ENCODE results near the gene CDX1. TPM values are rescaled to one million over a fixed set of nuclear protein-coding genes. Genes with fewer than 3 reads are reported as not detected.

The CDX1 gene
- total RNA-seq (2014; rRNA removed; shearing (Covaris generic)) = not detected in 2 replicates
- not detected in 2 replicates for polyA plus RNA-seq (2015; cell fraction: cytosol; rRNA removed)
- not detected in 2 replicates for polyA plus RNA-seq (2015; cell fraction: nucleus; rRNA removed)

DNA sequence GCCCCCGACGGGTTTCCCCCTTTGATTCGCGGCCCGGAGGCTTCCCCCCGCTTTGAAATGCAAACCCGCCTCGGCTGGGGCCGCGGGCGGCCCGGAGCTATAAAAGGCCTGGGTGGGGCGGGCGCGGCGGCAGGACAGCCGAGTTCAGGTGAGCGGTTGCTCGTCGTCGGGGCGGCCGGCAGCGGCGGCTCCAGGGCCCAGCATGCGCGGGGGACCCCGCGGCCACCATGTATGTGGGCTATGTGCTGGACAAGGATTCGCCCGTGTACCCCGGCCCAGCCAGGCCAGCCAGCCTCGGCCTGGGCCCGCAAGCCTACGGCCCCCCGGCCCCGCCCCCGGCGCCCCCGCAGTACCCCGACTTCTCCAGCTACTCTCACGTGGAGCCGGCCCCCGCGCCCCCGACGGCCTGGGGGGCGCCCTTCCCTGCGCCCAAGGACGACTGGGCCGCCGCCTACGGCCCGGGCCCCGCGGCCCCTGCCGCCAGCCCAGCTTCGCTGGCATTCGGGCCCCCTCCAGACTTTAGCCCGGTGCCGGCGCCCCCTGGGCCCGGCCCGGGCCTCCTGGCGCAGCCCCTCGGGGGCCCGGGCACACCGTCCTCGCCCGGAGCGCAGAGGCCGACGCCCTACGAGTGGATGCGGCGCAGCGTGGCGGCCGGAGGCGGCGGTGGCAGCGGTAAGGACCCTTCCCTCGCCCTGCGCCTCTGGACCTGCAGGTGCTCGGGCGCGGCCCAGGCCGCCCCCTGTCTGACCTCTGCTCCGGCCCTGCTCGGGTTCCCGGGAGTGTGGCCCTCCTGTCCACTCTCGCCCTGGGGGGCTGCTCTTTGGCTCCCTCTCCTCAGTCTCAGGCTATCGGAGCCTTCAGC lies at the start of gene CDX1:
CDX1 (plus strand) TSS at position 129 of the 862 bp plus-strand sequence; CDS start at position 228, 99 bp downstream.
- no peak for DNase-seq (ENCODE audit: low read depth)

DNA sequence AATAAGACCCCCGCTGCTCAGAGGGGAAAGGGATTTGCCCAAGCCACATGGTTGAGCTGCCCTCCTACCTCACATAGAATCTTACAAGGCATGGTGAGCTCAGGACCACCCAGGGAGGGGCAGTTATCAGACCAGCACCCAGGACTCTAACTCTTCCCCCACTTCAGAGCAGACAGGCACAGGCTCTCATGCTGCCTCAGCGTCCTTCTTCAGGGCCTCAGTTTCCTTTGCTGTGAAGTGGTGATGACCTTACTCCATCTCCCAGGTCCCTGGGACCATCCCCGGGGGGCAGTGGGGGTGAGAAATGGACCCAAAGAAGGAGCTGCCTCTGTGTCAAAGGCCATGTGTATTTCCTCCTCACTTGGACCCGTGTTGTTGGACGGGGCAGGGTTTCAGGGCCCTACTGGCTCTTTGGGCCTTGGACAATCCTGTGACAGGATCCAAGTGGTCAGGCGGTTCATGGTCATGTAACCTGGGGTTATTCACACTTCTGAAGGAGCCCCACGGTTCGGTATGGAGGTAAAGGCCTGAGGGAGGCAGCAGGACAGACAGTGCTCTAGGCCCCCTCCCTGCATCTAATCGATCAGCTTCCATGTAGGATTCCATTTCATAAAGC lies 48.5 kb upstream of the CDX1 start:
- DNase-seq (ENCODE audit: low read depth) = no peak

DNA sequence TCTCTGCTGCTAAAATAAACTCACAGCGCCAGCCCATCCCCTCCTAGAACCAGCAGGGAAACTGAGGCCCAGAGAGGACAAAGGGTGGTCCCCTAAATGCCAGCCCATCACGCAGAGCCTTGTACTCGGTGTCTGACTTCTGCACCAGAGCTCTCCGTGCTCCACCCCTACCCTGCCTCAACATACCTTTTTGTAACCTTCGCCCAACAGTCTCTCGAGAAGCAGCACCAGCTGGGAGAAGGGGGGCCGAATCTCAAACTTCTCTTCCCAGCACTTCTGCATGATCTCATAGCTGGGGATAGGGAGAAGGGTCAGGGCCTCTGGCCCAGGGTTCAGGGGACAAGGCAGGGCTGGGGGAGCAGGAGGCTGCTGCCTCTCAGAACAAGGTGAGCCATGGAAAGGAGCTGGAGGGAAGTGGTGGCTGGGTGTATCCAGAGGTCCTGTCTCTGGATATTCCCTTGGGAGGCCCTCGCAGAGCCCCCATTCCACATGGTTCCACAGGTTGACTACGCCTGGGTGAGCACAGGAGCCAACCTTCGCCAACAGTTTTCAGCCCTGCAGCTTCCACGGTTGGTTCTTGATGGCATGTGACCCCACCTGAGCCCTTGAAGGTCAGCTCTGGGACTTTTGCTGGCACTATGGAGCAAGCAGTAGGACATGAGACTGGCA lies 47.9 kb upstream of the CDX1 start:
- no peak for DNase-seq (ENCODE audit: low read depth)

GRCh38 chr5:150119421-150120061 lies 47.0 kb upstream of the CDX1 start:
- DNase-seq (ENCODE audit: low read depth) = no peak

DNA sequence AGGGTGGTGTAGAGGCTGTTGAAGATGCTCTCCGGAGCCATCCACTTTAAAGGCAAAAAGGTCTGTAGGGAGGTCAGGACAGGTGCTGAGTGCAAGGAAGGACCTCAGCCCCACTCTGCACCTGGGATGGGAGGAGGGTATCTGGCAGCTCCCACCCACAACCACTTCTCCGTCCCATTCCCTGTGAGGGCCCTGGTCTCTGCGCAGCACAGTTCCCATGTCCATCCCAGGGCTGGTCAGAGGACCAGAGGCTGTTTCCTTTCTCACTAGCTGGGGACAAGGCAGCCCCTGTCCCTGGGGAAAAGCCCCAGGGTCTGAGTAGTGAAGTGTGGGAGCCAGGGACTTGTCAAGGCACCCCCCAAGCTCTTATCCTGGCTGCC lies 46.5 kb upstream of the CDX1 start:
- no peak for DNase-seq (ENCODE audit: low read depth)

- DNase-seq (ENCODE audit: low read depth) = no peak
Observed at GRCh38 chr5:150120617-150121447, 45.7 kb upstream of the CDX1 start.

DNA sequence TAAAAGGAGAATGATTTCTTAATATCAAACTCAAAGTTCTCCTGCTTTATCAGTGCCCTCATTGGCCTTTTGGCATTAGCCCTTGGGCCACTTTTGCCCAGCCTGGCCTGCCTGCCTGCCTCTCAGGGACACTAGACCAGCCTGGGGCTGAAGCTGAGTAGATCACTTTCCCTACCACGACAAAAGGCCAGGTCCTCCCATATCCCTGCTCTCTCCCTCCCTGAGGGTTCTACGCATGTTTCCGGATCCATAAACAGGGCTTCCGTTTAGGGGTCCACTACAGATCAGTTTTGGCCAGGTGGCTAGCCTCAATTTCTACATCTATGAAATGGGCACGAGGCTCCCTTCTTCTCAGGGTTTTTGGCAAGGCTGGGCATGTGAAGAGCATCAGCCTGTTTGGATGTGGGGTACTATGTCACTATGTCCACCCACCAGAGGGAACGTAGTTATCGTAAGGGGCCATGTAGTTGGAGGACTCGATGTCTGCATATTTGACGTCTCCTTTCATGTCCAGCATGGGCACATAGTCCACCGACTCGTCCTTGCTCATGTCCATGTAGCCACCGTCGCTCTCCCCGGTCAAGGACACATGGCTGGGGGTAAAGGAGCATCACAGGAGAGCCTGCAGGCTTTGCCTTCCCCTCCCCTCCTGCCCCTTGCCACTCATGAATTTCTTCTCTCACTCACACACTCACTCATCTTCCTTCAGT lies 45.0 kb upstream of the CDX1 start:
- DNase-seq (ENCODE audit: low read depth) = no peak

DNA sequence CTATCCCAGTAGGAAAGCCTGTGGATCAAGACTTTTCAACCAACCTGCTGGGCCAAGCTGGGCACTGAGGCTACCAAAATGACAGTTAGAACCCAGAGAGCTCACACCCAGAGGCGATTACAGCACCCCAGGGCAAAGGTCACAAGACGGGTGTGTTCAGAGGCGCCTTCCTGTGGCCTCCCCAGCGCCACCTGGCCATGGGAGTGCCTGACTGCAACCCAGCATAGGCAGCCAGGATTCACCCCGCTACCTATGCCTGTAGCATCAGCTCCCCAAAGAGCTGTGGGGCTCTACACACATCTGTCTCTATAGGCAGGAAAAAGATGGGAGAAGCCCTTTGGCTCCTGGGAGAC lies 44.4 kb upstream of the CDX1 start:
- DNase-seq (ENCODE audit: low read depth) = no peak

DNA sequence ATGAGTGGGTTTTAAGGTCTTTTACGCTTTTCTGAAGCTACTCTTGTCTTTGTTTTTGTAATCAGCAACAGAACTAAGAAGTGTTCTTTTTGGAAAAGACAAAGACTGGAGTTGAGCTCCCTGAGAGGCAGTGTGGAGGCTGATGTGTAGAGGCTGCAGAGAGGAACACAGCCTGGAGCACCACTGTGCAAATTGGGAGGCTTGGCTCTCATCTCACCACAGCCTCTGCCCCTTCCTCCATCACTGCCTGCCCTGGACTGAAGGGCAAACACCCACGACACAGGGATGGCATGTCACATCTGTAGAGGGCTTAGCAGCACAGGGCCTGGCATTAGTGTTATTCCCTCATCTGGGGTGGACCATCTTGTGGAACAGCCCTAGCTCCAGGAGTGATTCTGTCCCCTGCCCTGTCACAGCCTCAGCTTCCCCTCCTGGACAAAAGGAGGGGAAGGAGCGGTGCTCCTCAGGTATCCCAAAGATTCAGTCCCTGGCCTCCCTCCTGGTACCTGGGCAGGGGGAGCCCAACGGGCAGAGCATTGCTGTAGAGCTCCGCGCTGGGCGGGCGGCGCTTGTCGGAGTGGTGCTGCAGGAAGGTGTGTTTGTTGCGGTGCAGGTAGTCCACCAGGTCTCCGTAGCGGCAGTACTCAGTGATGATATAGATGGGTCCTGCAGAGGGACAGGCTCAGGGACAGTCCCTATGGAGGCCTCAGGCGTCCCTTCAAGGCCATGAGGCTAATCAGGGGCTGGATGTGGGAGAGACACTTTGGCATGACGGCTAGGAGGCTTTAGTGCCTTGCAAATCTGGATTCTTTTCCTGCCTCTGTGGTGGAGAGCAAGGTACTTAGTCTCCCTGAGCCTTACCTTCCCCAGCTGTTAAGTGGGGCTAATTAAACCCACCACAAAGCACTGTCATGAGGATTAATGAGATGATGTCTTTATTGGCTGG lies 43.8 kb upstream of the CDX1 start:
- DNase-seq (ENCODE audit: low read depth) = no peak

DNA sequence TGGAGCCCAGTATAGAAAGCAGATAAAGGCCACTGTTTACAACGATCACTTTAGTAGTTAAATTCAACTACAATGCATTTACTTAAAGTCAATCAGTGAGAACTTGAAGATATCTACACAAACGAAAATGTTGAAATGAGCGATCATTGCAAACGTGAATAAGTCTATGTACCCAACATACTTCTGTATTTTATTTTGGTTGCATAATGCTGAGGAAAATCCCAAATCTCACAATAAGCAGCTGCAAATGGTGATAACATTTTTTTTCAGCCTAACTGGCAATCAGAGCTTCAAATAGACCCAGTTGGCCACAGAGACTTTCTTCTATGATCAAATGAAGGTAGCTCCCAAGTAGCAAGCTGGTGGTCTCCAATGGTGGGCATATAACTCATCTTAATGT lies 43.0 kb upstream of the CDX1 start:
- DNase-seq (ENCODE audit: low read depth) = no peak

- DNase-seq (ENCODE audit: low read depth) = no peak
Observed at GRCh38 chr5:150124111-150124557, 42.4 kb upstream of the CDX1 start.

GRCh38 chr5:150124596-150124995 lies 42.0 kb upstream of the CDX1 start:
- no peak for DNase-seq (ENCODE audit: low read depth)

DNA sequence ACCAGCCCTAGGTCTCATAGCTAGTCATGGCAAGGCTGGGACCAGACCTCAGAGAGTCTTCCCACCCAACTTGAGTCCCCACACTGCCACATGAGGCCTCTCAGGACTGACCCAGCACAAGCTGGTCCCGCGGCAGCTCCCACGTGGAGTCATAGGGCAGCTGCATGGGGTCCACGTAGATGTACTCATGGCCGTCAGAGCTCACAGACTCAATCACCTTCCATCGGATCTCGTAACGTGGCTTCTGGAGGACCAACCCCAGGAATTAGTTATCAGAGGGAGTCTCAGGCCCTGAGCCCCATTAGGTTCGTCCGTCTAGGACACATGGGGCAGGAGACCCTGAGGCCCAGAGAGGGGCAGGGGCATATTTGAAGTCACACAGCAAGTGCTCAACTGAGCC lies 41.2 kb upstream of the CDX1 start:
- DNase-seq (ENCODE audit: low read depth) = no peak

DNA sequence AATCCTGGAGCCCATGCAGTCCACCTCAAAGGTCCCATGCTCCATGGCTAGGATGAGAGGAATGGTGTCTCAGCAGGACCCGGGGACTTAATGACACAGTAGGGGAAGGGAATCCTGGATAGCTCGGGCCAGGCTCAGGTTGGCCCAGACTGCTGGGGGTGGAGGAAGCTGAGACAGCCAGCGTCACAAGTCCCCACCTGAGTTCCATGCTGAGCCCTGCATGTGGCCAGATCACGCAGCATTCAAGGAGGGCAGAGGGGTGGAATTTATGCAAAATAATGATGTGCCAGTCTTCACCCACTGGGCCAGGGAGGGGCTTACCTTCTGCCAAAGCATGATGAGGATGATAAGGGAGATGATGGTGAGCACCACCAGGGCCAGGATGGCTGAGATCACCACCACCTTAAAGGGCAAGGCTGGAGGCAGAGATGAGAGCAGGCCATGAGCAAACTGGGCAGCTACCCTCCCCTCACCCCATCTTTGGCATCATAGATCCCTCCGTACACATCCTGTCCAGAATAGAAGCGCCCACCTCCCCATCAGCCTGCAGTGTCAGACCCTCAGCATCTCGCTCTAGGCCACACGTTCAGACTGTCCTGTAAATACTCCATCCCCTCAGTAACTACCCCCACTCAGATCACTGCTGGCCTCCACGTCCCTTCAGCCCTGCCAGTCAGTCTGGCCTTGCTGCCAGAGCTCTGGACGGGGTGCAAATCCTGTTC lies 40.2 kb upstream of the CDX1 start:
- no peak for DNase-seq (ENCODE audit: low read depth)

GRCh38 chr5:150126921-150127265 lies 39.7 kb upstream of the CDX1 start:
- DNase-seq (ENCODE audit: low read depth) = no peak

DNA sequence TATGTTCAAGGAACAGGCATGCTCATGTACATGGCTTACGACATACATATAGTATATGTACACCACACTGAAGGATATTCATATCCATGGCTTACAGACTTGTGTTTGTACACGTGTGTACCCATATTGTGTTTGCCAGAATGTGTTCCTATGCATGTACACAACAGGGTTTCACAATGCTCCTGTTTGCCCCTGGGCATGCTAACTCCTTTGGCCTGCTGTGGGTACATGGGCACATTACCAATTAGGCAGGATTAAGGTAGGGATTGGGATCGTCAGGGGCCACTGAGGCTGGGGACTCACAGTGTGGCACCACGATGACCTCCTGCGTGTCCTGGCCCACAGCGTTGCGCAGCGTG lies 37.1 kb upstream of the CDX1 start:
- DNase-seq (ENCODE audit: low read depth) = no peak

DNA sequence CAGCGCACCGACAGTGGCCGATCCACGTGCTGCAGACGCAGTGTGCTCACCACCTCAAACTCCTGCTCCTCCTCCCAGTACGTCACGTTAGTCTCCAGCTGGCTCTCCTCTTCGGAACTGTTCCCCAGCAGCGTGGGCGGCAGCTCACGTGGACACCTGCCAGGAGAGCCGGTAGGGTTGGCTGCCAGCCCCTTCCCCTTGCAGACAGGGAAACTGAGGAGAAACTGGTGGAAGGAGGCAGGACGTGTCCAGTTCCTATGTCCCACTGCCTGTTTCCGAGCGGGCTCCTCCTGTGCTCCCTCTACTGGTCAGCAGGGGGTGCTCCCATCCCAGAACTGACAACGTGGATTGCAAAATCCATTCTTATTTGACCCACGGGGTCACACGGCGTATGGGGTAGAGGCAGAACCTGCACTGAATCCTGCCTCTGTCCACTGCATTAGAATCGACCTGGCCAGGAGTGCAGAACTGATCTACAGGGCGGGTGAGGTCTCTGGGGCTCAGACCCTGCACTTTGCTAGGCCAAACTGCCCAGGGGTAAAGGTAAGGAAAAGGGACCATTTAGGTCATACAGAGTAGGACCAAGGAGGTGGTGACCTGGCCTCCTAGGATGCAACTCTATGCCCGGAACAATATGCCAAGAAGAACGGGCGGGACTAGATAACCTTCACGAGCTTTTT lies 36.6 kb upstream of the CDX1 start:
- DNase-seq (ENCODE audit: low read depth) = peak; percentile 61

GRCh38 chr5:150130493-150130922 lies 36.1 kb upstream of the CDX1 start:
- DNase-seq (ENCODE audit: low read depth) = no peak

Data from HT1080 (cell line).